HG03175 (cell line): Measurements from ENCODE around the gene ATXN7L1.
"Not testable (repeated sequence)": the region's sequence is repeated elsewhere in the genome, so short reads cannot be mapped to it uniquely, and the experiment has no call there.

Experiments used
- ATAC-seq: cut with Tn5 transposase; IDR thresholded peaks from one replicate; pipeline ENCODE4 v1.9.1; 2021; ENCODE audit warnings: mild to moderate bottlenecking, moderate library complexity; ENCODE audit not compliant: unreplicated experiment

ATXN7L1 gene

GRCh38 chr7:105623906-105624305 lies 252.5 kb downstream of the ATXN7L1 start:
- ATAC-seq, result no peak

DNA sequence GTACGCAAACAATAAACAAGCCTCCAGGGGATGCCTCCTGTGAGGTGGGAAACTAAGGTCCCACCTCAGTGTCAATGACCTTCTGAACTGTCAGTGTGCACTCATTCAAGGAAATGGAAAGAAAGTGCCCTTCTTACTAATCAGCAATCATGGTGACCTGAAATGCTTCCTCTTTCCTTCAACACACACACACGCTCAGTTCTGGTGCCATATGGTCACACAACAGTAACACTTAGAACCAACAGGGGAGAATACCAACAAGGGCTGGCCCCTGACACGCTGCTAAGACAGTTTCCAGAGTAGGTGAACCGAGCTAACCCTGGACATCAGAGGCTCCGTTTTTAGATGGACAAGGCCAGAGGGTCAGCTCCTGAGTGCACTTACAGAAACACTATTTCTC lies 253.0 kb downstream of the ATXN7L1 start:
- no peak for ATAC-seq

DNA sequence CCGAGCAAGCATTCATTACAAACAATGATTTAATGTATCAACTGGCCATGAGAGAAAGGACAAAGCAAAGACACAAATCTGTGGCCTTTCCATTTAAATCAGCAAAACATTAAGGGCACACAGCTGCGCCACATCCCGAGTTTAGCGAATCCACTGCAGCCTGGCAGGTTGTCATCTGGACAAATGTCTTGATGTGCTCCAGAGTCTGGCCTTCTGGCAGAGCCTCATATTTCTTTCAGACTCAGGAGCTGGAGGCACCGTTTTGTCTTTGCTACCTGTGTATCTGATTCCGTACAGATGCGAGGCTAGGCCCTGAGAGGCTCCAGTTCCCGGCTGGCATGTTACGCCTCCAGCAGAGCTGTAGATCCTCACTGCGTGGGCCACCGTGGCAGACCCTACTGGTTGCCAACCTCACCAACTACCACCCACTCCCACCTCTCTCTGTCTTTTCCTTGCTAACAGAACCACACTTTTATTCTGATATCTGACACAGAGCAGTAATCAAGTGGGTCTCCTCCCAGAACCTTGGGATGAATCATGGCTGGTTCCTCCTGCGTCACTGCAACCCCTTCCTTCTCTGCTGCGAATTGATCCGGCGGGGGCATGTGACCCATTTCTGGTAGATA lies 254.2 kb downstream of the ATXN7L1 start:
- no peak for ATAC-seq

- no peak for ATAC-seq
Measured at GRCh38 chr7:105621617-105622016, 254.8 kb downstream of the ATXN7L1 start.

DNA sequence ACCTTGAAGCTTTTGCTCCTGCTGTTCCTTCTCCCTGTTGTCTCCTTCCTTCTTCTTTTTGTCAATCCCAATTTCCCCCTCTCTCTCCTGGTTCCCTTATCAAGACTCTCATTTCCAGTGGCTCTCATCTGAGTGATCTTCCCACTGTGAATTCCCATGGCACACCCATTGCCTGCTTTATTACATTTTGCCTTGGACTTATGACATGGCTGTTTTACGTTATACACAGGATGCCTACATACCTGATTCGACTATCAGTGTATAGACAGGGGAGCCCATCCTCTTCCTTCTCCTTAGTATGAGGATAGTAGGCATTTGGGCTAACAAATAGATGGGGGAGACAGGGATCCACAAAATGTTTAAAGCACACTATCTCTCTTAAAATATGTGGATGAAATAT lies 255.2 kb downstream of the ATXN7L1 start:
- ATAC-seq, result no peak

DNA sequence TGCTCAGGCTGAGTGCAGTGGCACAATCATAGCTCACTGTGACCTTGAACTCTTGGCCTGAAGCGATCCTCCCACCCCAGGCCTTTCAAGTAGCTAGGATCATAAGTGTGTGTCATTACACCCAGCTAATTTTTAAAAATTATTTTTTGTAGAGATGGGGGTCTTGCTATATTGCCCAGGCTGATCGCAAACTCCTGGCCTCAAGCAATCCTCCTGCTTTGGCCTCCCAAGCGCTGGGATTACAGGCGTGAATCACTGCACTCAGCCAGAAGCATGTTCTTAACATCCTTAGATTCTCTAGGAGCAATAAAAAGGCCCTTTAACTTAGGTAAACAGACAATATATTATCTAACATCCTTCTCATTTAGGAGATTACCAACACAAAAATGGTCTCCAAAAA lies 256.8 kb downstream of the ATXN7L1 start:
- no peak for ATAC-seq

GRCh38 chr7:105618016-105618296 lies 258.4 kb downstream of the ATXN7L1 start:
- no peak for ATAC-seq

DNA sequence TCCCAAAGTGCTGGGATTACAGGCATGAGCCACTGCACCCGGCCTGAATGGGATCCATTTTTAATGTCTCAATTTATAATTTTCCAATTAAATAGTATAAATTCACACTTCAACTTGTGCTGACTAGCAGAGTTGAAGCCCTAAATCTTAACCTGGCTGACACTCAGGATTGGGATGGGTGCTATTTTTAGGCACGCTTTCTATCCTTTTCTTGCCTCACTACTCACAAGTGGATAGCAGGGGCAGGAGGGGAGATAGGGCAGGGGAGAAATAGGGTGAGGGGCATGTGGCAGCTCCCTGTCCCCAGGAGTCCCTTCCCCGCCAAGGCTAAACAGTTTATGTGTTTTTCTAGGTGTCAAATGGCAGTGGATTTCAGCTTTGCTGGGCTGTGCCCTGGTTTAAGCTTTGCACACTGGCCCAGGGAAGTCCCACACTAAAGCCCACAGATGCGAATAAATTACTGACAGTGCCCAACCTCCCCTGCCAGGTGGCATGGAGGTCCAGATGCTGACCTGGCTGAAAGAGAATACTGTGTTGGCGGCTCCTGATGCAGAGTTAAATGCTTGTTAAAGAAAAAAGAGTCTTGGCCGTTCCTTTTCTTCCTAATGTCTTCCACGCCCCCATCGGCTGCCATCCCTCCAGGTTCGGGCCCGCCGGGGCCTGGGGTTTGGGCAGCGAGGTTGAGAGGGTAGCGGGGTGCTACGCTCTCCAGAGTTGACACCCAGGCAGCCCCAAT lies 259.0 kb downstream of the ATXN7L1 start:
- ATAC-seq, result no peak

DNA sequence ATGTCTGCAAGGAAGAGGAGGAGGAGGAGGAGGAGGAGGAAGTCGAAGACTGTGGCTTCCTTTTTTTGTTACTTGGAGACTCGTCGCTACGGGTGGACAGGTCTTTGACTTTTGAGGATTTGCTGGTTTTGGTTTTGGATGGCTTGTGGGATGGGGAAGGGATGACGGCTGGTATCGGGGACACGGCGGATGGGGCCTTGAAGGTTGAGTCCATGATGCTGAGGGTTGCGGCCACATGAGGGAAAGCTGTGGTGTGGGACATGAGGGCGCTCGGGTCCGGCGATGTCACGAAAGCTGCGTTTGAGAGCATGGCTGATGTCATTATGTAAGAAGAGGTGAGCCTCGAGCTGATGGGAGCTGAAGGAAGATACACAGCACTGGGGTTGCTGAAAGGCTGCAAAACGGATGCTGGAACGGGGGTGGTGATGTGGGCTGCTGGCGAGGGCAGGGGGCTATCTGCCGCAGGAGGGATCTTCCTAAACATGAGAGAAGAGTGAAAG lies 262.0 kb downstream of the ATXN7L1 start:
- ATAC-seq, result no peak

- no peak for ATAC-seq
Measured at GRCh38 chr7:105613611-105614330, 262.6 kb downstream of the ATXN7L1 start.

DNA sequence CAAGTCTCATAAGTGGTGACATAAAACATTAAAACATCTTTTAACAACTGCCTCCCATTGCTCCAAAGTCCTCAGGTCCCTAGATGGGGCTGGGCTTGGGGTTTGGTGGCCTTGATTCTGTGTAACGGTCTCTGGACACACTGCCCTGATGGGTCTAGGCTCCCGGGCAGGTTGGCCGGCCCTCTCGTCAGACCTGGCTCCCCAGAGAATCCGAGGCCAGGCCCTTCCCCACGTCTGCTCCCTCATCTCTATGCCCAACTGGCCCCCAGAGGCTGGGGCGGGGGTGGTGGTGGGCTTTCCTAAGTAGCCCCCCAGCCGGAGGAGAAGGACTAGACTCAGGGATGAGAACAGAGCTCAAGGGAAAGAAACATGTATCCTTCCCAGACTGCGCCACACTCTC lies 263.6 kb downstream of the ATXN7L1 start:
- no peak for ATAC-seq

GRCh38 chr7:105611856-105612775 lies 264.3 kb downstream of the ATXN7L1 start:
- ATAC-seq, result no peak

DNA sequence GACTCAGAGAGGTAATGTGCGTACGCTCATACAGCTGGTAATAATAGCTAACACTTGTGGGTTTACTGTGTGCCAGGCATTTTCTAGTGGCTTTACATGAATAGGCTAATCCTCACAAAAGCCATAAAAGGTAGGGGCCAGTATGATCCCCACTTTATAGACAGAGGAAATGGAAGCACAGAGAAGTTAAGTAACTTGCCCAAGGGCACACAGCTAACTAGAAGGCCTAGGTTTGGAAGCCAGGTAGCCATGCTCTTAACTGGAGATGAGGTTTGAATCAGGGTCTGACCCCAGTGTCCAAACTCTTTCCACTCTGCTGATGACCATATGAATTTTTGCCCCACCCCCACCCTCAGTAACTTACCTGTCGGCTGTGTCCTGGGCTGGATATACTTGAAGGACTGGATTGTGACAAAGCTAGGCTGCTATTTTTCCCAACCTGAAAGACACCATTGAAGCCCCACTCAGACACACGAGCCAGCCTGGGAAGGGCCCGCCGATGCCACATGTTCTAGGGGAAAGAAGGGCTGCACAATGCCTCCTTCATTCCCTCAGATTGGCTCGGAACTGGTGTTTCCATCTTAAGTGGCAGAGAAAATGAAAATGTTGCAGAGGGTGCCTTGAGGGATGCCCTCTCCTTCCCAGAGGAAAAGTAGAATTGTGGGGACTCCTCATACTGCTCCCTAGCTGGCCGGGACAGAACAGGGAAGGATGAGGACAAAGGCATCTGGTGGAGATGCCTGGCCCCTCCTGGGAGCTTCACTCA lies 266.1 kb downstream of the ATXN7L1 start:
- ATAC-seq, result no peak

DNA sequence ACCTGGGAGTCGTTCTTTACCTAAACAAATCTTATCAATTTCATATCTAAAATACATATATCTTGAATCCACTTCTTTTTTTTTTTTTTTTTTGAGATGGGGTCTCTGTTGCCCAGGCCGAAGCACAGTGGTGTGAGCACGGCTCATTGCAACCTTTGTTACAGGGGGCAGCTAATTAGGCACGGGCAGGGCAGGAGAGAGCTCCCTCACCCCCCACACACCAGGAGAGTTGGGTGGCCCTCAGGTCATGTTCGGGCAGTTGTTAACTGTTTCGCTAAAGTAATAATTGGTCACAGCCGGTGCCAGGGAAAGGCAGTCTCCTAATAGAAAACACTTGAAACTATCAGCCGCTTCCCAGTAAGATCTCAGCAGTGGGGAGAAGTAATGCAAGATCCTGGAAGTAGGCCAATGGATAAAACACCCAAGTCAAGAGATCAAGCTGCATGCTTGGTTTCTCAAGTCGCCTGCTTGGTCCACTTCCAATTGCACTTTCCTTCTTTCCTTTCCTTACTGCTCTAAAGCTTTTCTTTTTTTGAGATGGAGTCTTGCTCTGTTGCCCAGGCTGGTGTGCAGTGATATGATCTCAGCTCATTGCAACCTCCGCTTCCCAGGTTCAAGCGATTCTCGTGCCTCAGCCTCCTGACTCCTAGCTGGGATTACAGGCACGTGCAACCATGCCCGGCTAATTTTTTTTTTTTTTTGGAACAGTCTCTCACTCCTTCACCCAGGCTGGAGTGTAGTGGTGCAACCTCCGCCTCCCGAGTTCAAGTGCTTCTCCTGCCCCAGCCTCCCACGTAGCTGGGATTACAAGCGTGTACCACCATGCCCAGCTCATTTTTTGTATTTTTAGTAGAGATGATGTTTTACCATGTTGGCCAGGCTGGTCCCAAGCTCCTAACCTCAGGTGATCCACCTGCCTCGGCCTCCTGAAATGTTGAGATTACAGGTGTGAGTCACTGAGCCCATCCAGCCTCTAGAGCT lies 273.8 kb downstream of the ATXN7L1 start:
- ATAC-seq, result no peak

GRCh38 chr7:105600720-105601550 lies 275.5 kb downstream of the ATXN7L1 start:
- no peak for ATAC-seq

DNA sequence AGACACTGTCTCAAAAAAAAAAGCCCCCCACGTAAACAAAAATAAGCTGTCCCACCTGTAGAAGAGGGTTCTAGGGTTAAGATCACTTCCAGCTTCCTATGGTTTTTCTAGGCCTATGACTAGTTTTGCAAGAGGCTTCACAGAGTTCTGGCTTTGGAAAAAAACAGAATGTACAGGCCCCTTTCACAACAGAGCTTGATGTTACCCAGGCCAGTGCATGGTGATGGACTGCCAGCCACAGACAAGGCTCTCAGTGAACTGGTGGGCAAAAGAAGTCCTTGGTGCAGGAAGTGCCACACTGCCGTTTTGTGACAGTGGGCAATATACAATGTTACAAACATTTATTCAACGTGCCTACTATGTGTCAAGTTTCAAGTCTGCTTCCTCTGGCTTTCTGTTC lies 276.8 kb downstream of the ATXN7L1 start:
- ATAC-seq, result no peak

DNA sequence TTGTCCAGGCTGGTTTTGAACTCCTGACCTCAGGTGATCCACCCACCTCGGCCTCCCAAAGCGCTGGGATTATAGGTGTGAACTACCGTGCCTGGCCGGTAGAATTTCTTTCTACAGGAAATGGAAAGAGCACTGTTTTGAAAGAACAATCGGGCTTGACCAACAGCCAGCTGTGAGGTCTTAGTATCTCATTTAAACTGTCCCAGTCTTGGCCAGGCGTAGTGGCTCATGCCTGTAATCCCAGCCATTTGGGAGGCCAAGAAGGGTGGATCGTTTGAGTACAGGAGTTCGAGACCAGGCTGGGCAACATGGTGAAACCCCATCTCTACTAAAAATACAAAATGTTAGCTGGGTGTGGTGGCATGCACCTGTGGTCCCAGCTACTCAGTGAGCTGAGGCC lies 277.3 kb downstream of the ATXN7L1 start:
- ATAC-seq, result not testable (repeated sequence)

- ATAC-seq, result no peak
Measured at GRCh38 chr7:105596866-105597265, 279.5 kb downstream of the ATXN7L1 start.
